GM10847 (cell line): Measurements from ENCODE around the gene HPX.

Source experiments
- POLR2A ChIP-seq: IDR thresholded peaks from 2 replicates; pipeline ENCODE4 v1.6.1; 2011; ENCODE audit not compliant: insufficient read length; ENCODE audit errors: extremely low read depth

Gene HPX

DNA sequence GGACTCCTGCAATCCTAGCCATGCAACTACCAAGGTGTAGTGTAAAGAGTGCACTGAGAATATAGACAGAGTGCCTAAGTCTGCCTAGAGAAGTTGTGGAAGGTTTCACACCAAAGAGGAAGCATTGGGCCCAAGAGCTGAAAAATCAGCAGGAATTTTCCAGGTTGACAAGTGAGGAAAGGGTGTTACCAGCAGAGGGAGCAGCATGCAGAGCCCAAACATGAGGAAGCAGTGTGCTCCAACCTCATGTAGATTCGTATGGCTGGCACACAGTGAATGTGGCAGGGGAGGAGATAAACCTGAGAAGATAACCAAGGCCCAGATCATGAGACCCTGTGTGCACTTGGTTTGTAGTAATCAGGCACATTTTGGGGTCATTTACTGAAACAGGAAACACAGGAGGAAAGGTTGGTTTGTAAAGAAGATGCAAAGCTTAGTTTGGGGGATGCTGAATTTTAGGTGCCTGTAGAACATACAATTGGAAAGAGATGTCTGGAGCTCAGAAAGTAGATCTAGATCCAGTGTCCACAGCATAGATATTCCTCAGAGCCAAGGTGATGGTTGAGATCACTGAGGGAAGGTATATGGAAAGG lies 1.7 kb downstream of the HPX start:
- TF ChIP-seq POLR2A = no peak

DNA sequence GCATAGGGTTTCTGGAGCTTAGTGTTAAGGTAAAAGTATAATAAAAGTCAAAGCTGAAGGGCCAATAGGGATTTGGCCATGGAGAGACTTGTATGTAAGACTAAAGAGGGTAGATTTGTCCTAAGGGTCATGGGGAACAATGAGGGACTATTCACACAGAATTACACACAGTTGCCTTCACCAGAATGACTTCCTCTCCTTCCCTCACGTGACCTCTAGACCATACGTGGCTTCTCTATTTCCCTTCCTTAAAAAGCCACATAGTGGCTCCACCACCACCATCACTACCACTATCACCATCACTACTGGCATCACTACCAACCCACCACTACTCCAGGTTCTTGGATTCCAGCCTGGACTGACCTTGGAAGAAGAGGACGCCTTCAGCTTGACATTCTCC lies 2.8 kb downstream of the HPX start:
- no peak for TF ChIP-seq POLR2A

DNA sequence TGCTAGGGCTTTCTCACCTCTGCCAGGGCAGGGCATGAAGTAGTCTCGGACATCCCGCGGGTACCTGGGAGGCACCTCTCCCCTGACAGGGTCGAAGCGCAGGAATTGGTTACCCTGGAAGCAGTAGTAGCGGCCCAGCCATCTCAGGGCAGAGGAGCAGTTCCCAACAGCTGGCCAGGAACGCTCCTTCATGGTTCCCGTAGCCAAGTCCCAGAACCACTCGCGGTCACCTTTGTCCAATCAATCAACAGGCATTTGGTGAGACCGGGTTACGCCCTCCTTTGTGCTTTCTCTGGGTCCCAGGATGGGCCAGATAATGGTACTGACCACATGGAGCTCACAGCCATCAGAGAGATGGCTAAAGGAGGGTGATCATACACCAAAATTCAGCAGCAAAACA lies 3.4 kb downstream of the HPX start:
- TF ChIP-seq POLR2A = no peak

DNA sequence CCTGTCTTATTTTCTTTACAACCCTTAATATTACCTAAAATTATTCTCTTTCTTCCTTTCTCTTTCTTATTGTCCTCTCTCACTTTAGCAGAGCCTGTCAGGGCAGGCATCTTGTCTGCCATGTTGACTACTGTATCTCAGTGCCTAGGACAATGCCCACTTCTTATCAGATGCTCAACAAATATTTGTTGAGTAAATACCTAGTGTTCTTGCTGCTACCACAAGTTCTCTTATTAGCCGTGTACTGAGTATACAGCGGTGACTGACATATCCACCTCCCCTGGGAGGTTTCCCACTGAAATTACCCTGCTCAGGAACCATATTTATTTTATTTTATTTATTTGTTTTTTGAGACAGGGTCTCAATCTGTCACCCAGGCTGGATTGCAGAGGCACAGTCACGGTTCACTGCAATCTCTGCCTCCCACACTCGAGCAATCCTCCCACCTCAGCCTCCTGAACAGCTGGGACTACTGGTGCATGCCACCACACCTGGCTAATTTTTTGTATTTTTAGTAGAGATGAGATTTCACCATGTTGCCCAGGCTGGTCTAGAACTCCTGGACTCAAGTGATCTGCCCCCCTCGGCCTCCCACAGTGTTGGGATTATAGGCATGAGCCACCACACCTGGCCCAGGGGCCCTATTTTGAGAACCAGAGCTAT lies 6.7 kb downstream of the HPX start:
- no peak for TF ChIP-seq POLR2A

GRCh38 chr11:6431861-6432260 lies 8.9 kb downstream of the HPX start:
- no peak for TF ChIP-seq POLR2A

DNA sequence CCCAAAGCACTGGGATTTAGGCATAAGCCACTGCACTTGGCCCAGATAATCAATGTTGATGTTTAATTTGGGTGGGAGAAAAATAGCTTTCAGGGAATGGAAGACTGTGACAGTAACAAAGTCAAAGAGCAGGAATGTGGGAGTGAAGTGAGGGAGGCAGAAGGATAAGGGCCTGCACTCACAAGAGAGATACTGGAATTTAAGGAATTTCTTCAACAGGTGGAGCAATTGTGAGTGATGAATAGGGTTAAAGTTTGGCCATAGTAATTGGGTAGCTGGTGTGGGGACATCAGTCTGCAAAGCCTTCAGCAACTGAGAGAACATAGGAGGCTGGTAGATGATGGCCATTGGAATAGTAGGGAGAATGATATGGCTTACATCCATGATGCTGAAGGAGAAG lies 13.3 kb downstream of the HPX start:
- TF ChIP-seq POLR2A = no peak

GRCh38 chr11:6420677-6421076 lies 20.1 kb downstream of the HPX start:
- TF ChIP-seq POLR2A = no peak

GRCh38 chr11:6419009-6419631 lies 21.7 kb downstream of the HPX start, which contains the start of gene APBB1:
Gene APBB1 (minus strand): TSS chr11:6419094. CDS start chr11:6411347, 7,747 bp downstream.
- no peak for TF ChIP-seq POLR2A

GRCh38 chr11:6418557-6419008 lies 22.2 kb downstream of the HPX start:
- TF ChIP-seq POLR2A = no peak

- TF ChIP-seq POLR2A = no peak
Measured at GRCh38 chr11:6417907-6418556, 22.8 kb downstream of the HPX start.

- no peak for TF ChIP-seq POLR2A
Measured at GRCh38 chr11:6415797-6416196, 25.0 kb downstream of the HPX start.

- TF ChIP-seq POLR2A = no peak
Measured at GRCh38 chr11:6414874-6415328, 25.9 kb downstream of the HPX start.

- TF ChIP-seq POLR2A = no peak
Measured at GRCh38 chr11:6413791-6414201, 27.0 kb downstream of the HPX start.

GRCh38 chr11:6411594-6412031 lies 29.2 kb downstream of the HPX start:
- TF ChIP-seq POLR2A = no peak

- no peak for TF ChIP-seq POLR2A
Measured at GRCh38 chr11:6410695-6411430, 29.9 kb downstream of the HPX start.
